Tibial nerve (tissue), 4 donors: Measurements from ENCODE around the gene RMND5B. TPM values are rescaled to one million over a fixed set of nuclear protein-coding genes. Genes with fewer than 3 reads are reported as not detected.

Experiments
- DNase-seq, 2 donors: peaks; one replicate each; pipeline ENCODE4 v3.0.0-alpha.2; 2019; ENCODE audit warnings: low spot score in 2 of 2
- H3K27ac ChIP-seq, 4 donors: fragments of 200-600 bp; sonication (generic) in 3 of 4; one replicate each; pipeline ENCODE4 v1.5.1; 2017 to 2019; ENCODE audit warnings: mild to moderate bottlenecking in 1 of 4
- H3K27me3 ChIP-seq, 2 donors: fragments of 200-600 bp; sonication (generic) in 1 of 2; one replicate each; pipeline versions ENCODE4 v1.5.1 to v1.6.0; 2017 to 2019
- H3K36me3 ChIP-seq, 3 donors: fragments of 200-600 bp; sonication (generic); one replicate each; pipeline ENCODE4 v1.5.1; 2018 to 2019
- H3K4me1 ChIP-seq, 4 donors: fragments of 200-600 bp; sonication (generic) in 3 of 4; one replicate each; pipeline ENCODE4 v1.5.1; 2017 to 2019
- H3K4me3 ChIP-seq, 4 donors: fragments of 200-600 bp; sonication (generic) in 3 of 4; one replicate each; pipeline ENCODE4 v1.5.1; 2017 to 2019; ENCODE audit warnings: mild to moderate bottlenecking in 1 of 4, moderate library complexity in 1 of 4
- H3K9me3 ChIP-seq, 4 donors: fragments of 200-600 bp; sonication (generic) in 3 of 4; one replicate each; pipeline ENCODE4 v1.5.1; 2017 to 2019
- EP300 ChIP-seq, 2 donors: sonication (generic); formaldehyde crosslinking; IDR thresholded peaks; one replicate each; pipeline ENCODE4 v1.6.1; 2017; ENCODE audit warnings: antibody characterized with exemption in 2 of 2, mild to moderate bottlenecking in 1 of 2
- POLR2A ChIP-seq, 2 donors: fragments of 450-650 bp; IDR thresholded peaks; one replicate each; pipeline ENCODE4 v1.6.1; 2017; ENCODE audit warnings: antibody characterized with exemption in 2 of 2, mild to moderate bottlenecking in 2 of 2, moderate library complexity in 2 of 2
- WGBS, 2 donors: methylation state at CpG; one replicate each; pipeline ENCODE4 v1.1.5; 2018; 5-methylcytosine and 5-hydroxymethylcytosine counted together
- total RNA-seq, 4 donors: library from RNA; depleted of rRNA; stranded (reverse); fragments of >200 nt; gene quantifications; one replicate each; pipeline ENCODE4 v1.1.0, GENCODE V29; 2016
- TF ChIP-seq, protein P1 (sequence below), 5 experiments: fragments of 200-600 bp in 3 of 5; fragments of 450-650 bp in 2 of 5; sonication (generic) in 3 of 5; IDR thresholded peaks; one replicate each; pipeline ENCODE4 v1.5.1; 2016 to 2019; ENCODE audit warnings: antibody characterized with exemption in 5 of 5, mild to moderate bottlenecking in 3 of 5, moderate library complexity in 2 of 5

The RMND5B gene
- total RNA-seq, 4 donors from 2014 or later = 43.1 to 58.8 (median 53.0) TPM

DNA sequence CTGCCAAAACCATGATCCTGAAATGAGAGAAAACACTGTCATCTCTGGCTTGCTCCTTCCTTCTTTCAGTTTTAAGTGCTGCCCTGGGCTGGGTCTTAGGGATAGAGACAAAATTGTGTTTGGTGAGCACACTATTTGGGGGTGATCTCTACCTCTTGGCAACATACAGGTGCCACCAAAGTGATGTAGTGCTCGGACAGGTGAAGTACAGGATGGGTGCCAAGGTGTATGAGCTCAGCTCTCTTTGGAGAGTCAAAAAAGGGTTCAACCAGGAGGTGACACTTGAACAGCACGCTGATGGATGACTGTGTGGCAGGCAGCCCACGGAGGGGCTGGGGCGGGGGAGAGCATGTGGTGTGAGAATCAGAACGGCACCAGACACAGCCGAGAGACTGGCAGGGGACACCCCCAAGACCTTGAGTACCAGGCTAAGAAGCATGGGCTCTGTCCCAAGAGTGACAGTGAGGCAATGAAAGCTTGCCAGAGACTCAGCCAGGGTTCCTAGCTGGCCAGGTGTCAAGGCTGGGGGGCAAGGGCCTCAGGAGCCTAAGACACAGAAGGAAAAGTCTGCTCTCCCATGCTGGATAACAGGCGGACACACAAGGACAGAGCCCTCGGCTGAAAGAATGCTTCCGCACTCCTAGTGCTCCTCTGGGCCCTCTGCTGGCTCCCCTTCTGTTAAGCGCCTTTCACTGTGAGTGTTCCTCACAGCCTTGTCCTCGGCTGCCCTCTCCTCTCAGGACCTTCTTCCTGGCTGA lies 20.3 kb downstream of the RMND5B start:
- no peaks in the 10 kb centered on the region for H3K9me3 ChIP-seq
- peaks cover 0 to 56% (median 23%) of the 10 kb centered on the region in 3 donors for H3K36me3 ChIP-seq
- TF ChIP-seq EP300 (IDR thresholded peaks at IDR 0.05) (no peak), POLR2A (IDR thresholded peaks at IDR 0.05) (no peak)
- TF ChIP-seq, protein P1, sequence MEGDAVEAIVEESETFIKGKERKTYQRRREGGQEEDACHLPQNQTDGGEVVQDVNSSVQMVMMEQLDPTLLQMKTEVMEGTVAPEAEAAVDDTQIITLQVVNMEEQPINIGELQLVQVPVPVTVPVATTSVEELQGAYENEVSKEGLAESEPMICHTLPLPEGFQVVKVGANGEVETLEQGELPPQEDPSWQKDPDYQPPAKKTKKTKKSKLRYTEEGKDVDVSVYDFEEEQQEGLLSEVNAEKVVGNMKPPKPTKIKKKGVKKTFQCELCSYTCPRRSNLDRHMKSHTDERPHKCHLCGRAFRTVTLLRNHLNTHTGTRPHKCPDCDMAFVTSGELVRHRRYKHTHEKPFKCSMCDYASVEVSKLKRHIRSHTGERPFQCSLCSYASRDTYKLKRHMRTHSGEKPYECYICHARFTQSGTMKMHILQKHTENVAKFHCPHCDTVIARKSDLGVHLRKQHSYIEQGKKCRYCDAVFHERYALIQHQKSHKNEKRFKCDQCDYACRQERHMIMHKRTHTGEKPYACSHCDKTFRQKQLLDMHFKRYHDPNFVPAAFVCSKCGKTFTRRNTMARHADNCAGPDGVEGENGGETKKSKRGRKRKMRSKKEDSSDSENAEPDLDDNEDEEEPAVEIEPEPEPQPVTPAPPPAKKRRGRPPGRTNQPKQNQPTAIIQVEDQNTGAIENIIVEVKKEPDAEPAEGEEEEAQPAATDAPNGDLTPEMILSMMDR (IDR thresholded peaks at IDR 0.05) = no peak
- no peaks in the 10 kb centered on the region for H3K27me3 ChIP-seq
- H3K27ac ChIP-seq = peak overlapping the region in 1 of 4 donors; percentile 3
- DNase-seq = no peak
- WGBS, 2 donors = 59 to 71% methylated on average over 11 of the region's 11 CpGs
- peaks cover 0 to 42% (median 13%) of the 10 kb centered on the region in 4 donors for H3K4me1 ChIP-seq
- no peak overlapping the region for H3K4me3 ChIP-seq

DNA sequence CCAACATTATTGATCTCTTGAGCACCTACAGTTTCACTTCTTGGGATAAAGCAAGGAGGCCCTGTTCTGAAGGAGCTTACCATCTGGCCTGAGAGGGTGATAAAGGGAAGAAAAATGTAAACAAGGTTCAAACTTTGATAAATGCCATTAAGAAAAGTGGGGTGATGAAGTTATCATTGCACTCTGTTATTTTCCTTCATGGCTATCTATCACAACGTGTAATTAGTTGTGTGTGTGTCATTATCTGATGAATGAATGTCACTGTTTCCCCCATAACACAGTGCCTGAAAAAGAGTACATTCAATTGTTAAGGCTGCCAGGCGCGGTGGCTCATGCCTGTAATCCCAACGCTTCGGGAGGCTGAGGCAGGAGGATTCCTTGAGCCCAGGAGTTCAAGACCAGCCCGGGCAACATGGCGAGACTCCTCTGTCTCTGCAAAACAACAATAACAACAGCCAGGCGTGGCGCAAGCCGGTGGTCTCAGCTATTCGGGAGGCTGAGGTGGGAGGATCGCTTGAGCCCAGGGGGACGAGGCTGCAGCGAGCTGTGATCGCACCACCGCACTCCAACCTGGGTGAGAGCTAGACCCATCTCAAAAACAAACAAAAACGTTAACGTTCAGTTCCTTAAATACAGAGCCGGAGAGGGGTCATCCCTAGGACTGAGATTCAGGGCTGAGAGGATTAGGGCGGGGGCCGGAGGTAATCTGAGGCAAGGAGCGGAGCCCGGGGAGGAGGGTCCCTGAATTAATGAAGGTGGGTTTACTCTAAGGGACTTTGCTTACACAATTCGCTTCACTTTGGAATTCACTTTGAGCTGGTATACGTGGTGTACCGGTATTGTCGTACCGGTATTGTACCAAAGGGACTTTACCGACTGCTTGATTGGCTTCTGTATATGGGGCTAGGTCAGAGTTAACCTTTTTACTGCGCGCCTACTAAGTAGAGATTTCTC lies 22.0 kb downstream of the RMND5B start:
- whole genome bisulfite sequencing, 2 donors = 51 to 54% methylated on average over 31 of the region's 31 CpGs
- H3K4me1 ChIP-seq = peaks cover 0 to 42% (median 13%) of the 10 kb centered on the region in 4 donors
- no peaks in the 10 kb centered on the region for H3K9me3 ChIP-seq
- DNase-seq = no peak
- H3K36me3 ChIP-seq = peaks cover 0 to 39% (median 12%) of the 10 kb centered on the region in 3 donors
- TF ChIP-seq POLR2A (IDR thresholded peaks at IDR 0.05) (no peak), EP300 (IDR thresholded peaks at IDR 0.05) (no peak)
- TF ChIP-seq, protein P1 (IDR thresholded peaks at IDR 0.05) = no peak
- peak overlapping the region; percentile 61 to 77 (median 72) for H3K4me3 ChIP-seq
- H3K27me3 ChIP-seq = no peaks in the 10 kb centered on the region
- H3K27ac ChIP-seq = peak overlapping the region in 3 of 4 donors; percentile 69 to 80 (median 80)

GRCh38 chr5:178153530-178154340 lies 22.9 kb downstream of the RMND5B start, which contains the start of gene NHP2:
TSS of gene NHP2 (minus strand) at chr5:178153885. CDS start at chr5:178153817, 68 bp downstream.
- Histone ChIP-seq H3K4me1 (peaks cover 0 to 42% (median 13%) of the 10 kb centered on the region in 4 donors), H3K9me3 (no peaks in the 10 kb centered on the region), H3K36me3 (peaks cover 0 to 30% (median 2%) of the 10 kb centered on the region in 3 donors), H3K27ac (peak within 1 kb of the TSS in 3 of 4 donors; percentile 69 to 80 (median 80)), H3K27me3 (no peaks in the 10 kb centered on the region), H3K4me3 (peak within 1 kb of the TSS; percentile 61 to 77 (median 72))
- DNase-seq = peak; percentile 98 to 99
- WGBS, 2 donors = 3 to 4% methylated on average over 44 to 68 of the region's 68 CpGs
- TF ChIP-seq EP300 (IDR thresholded peaks at IDR 0.05) = peak; percentile 96 to 97
- TF ChIP-seq, protein P1 (IDR thresholded peaks at IDR 0.05) = peak in 1 of 5 experiments; percentile 39
- TF ChIP-seq POLR2A (IDR thresholded peaks at IDR 0.05) = peak in 1 of 2 donors; percentile 50

GRCh38 chr5:178155065-178155464 lies 24.3 kb downstream of the RMND5B start:
- H3K4me1 ChIP-seq = peaks cover 0 to 30% (median 13%) of the 10 kb centered on the region in 4 donors
- WGBS, 2 donors = 67 to 78% methylated on average over 8 of the region's 8 CpGs
- H3K27ac ChIP-seq = no peak overlapping the region
- no peaks in the 10 kb centered on the region for H3K9me3 ChIP-seq
- peaks cover 0 to 16% (median 0%) of the 10 kb centered on the region in 3 donors for H3K36me3 ChIP-seq
- no peak overlapping the region for H3K4me3 ChIP-seq
- H3K27me3 ChIP-seq = no peaks in the 10 kb centered on the region
- TF ChIP-seq, protein P1 (IDR thresholded peaks at IDR 0.05) = no peak
- TF ChIP-seq POLR2A (IDR thresholded peaks at IDR 0.05) (no peak), EP300 (IDR thresholded peaks at IDR 0.05) (no peak)
- no peak for DNase-seq
